CD14-positive monocyte (primary cell): ENCODE measurements around the gene PHC2. TPM values are rescaled to one million over a fixed set of nuclear protein-coding genes. Genes with fewer than 3 reads are reported as not detected.

Experiments
- DNase-seq, 3 donors: peaks; one replicate each; pipeline ENCODE4 v3.0.0-alpha.2; 2011 to 2022
- H2AFZ ChIP-seq: 2 replicates; pipeline ENCODE4 v1.6.0; 2012; ENCODE audit warnings: mild to moderate bottlenecking, low read depth, low read length, inconsistent platforms; ENCODE audit not compliant: insufficient read depth, poor library complexity, severe bottlenecking
- H3K27ac ChIP-seq, 2 donors: 1 replicate in 1 of 2; 2 replicates in 1 of 2; pipeline ENCODE4 v1.5.1; 2012 to 2013; ENCODE audit warnings: low read length in 2 of 2, control low read depth in 1 of 2, inconsistent platforms in 1 of 2, low read depth in 1 of 2, mild to moderate bottlenecking in 1 of 2
- H3K27me3 ChIP-seq, 2 donors: one replicate each; pipeline versions ENCODE4 v1.6.0 to v1.6.1; 2011 to 2013; ENCODE audit warnings: low read length in 2 of 2; ENCODE audit not compliant: control insufficient read depth in 2 of 2, insufficient read depth in 2 of 2
- H3K36me3 ChIP-seq, 2 donors: replicated peaks in 1 of 2; 1 replicate in 1 of 2; 2 replicates in 1 of 2; pipeline versions ENCODE4 v1.5.1 to v1.6.1; 2012 to 2013; ENCODE audit warnings: low read length in 2 of 2, control low read depth in 1 of 2, inconsistent platforms in 1 of 2, mild to moderate bottlenecking in 1 of 2; ENCODE audit not compliant: insufficient read depth in 2 of 2, control insufficient read depth in 1 of 2
- H3K4me1 ChIP-seq, 2 donors: 1 replicate in 1 of 2; 2 replicates in 1 of 2; pipeline versions ENCODE4 v1.5.1 to v1.6.1; 2012 to 2013; ENCODE audit warnings: low read length in 2 of 2, control low read depth in 1 of 2, inconsistent platforms in 1 of 2, mild to moderate bottlenecking in 1 of 2, moderate library complexity in 1 of 2; ENCODE audit not compliant: insufficient read depth in 2 of 2, control insufficient read depth in 1 of 2
- H3K4me2 ChIP-seq: replicated peaks from 2 replicates; pipeline ENCODE3; 2012; ENCODE audit warnings: low read length, moderate library complexity, mild to moderate bottlenecking; ENCODE audit not compliant: poor library complexity, severe bottlenecking; ENCODE audit errors: extremely low read depth
- H3K4me3 ChIP-seq, 3 experiments: fragments of 200-600 bp in 1 of 3; sonication (generic) in 1 of 3; replicated peaks in 1 of 3; 1 replicate in 2 of 3; 2 replicates in 1 of 3; pipeline ENCODE4 v1.5.1; 2011 to 2013; ENCODE audit warnings: low read length in 3 of 3, mild to moderate bottlenecking in 3 of 3, control low read depth in 2 of 3, low read depth in 2 of 3, inconsistent platforms in 1 of 3, moderate library complexity in 1 of 3
- H3K79me2 ChIP-seq: 2 replicates; pipeline ENCODE4 v1.6.0; 2012; ENCODE audit warnings: mild to moderate bottlenecking, control low read depth, inconsistent platforms, low read length, moderate library complexity; ENCODE audit not compliant: insufficient read depth
- H3K9ac ChIP-seq: 2 replicates; pipeline ENCODE4 v1.6.0; 2017; ENCODE audit warnings: low read length, mild to moderate bottlenecking; ENCODE audit not compliant: insufficient read depth, poor library complexity, severe bottlenecking
- H3K9me3 ChIP-seq, 2 donors: replicated peaks in 1 of 2; 1 replicate in 1 of 2; 2 replicates in 1 of 2; pipeline versions ENCODE4 v1.5.1 to v1.6.1; 2012 to 2013; ENCODE audit warnings: low read length in 2 of 2, control low read depth in 1 of 2; ENCODE audit not compliant: control insufficient read depth in 1 of 2, insufficient read depth in 1 of 2
- H4K20me1 ChIP-seq: 2 replicates; pipeline ENCODE4 v1.6.0; 2012; ENCODE audit warnings: mild to moderate bottlenecking, low read length, control low read depth, moderate library complexity; ENCODE audit not compliant: insufficient read depth
- H3K27ac Mint-ChIP-seq, 7 donors: one replicate each; pipeline ENCODE4 v1.8.0; 2020; ENCODE audit warnings: mild to moderate bottlenecking in 7 of 7, mixed read lengths in 7 of 7, moderate library complexity in 6 of 7, inconsistent platforms in 2 of 7
- H3K27me3 Mint-ChIP-seq, 3 donors: one replicate each; pipeline ENCODE4 v1.8.0; 2021 to 2022; ENCODE audit warnings: low read depth in 3 of 3, mild to moderate bottlenecking in 3 of 3, mixed read lengths in 3 of 3, moderate library complexity in 3 of 3, inconsistent platforms in 1 of 3
- H3K36me3 Mint-ChIP-seq, 2 donors: one replicate each; pipeline ENCODE4 v1.8.0; 2020; ENCODE audit warnings: mixed read lengths in 2 of 2, inconsistent platforms in 1 of 2, mild to moderate bottlenecking in 1 of 2
- H3K4me1 Mint-ChIP-seq: one replicate; pipeline ENCODE4 v1.8.0; 2020; ENCODE audit warnings: mild to moderate bottlenecking, mixed read lengths
- H3K4me3 Mint-ChIP-seq, 2 donors: one replicate each; pipeline ENCODE4 v1.8.0; 2020; ENCODE audit warnings: mild to moderate bottlenecking in 2 of 2, mixed read lengths in 2 of 2, moderate library complexity in 1 of 2
- H3K9me3 Mint-ChIP-seq, 7 donors: one replicate each; pipeline ENCODE4 v1.8.0; 2020 to 2022; ENCODE audit warnings: mixed read lengths in 7 of 7, mild to moderate bottlenecking in 6 of 7, moderate library complexity in 6 of 7, inconsistent platforms in 2 of 7
- CTCF ChIP-seq: fragments of 200-600 bp; IDR thresholded peaks from one replicate; pipeline ENCODE4 v1.8.0; 2022; ENCODE audit warnings: antibody characterized with exemption, mild to moderate bottlenecking
- WGBS: methylation state at CpG from one replicate; pipeline ENCODE4 v1.1.5; 2013; ENCODE audit warnings: missing lambda C conversion rate; ENCODE audit not compliant: insufficient coverage; 5-methylcytosine and 5-hydroxymethylcytosine counted together
- intact Hi-C, 2 donors: fragments of 100-400 bp; cut with micrococcal nuclease; formaldehyde crosslinking; loops; one replicate each; pipeline versions ENCODE4 v1.15.0 to v1.15.1; 2023
- polyA plus RNA-seq, 3 donors: library from polyadenylated mRNA; depleted of rRNA in 1 of 3; unstranded in 2 of 3; stranded (reverse) in 1 of 3; fragments of 300-500 nt in 2 of 3; fragments of >200 nt in 1 of 3; fragmentation: Illumina TruSeq in 2 of 3; gene quantifications; 1 replicate in 2 of 3; 2 replicates in 1 of 3; pipeline ENCODE4 v1.2.3, GENCODE V29; 2012 to 2021

The PHC2 gene
- polyA plus RNA-seq, 3 donors: 18.9 to 85.3 (median 53.1) TPM

GRCh38 chr1:33436557-33437285, 5.8 kb upstream of the PHC2 start:
- intact Hi-C loops: no loop called here
- H3K4me3 Mint-ChIP-seq: no peak overlapping the region
- H3K4me3 ChIP-seq: no peak overlapping the region
- WGBS: no CpG with 5 or more reads among the region's 4 CpGs
- H2AFZ ChIP-seq: no peak overlapping the region
- no peaks in the 10 kb centered on the region for H3K36me3 Mint-ChIP-seq
- H3K4me2 ChIP-seq: no peak overlapping the region
- H3K27me3 Mint-ChIP-seq: peaks cover 0 to 5% (median 4%) of the 10 kb centered on the region in 3 donors
- no peaks in the 10 kb centered on the region for H4K20me1 ChIP-seq
- H3K4me1 Mint-ChIP-seq: peaks cover 44% of the 10 kb centered on the region
- no peak for DNase-seq
- no peaks in the 10 kb centered on the region for H3K79me2 ChIP-seq
- H3K27me3 ChIP-seq: no peaks in the 10 kb centered on the region
- no peaks in the 10 kb centered on the region for H3K36me3 ChIP-seq
- no peaks in the 10 kb centered on the region for H3K9me3 Mint-ChIP-seq
- no peak for TF ChIP-seq CTCF
- no peak overlapping the region for H3K27ac ChIP-seq
- H3K4me1 ChIP-seq: peaks cover 39 to 42% of the 10 kb centered on the region in 2 donors
- H3K9ac ChIP-seq: no peak overlapping the region
- H3K9me3 ChIP-seq: no peaks in the 10 kb centered on the region
- H3K27ac Mint-ChIP-seq: no peak overlapping the region

GRCh38 chr1:33435096-33435820, 4.4 kb upstream of the PHC2 start:
- Histone ChIP-seq H3K9ac (no peak overlapping the region), H3K79me2 (no peaks in the 10 kb centered on the region), H4K20me1 (no peaks in the 10 kb centered on the region), H3K27ac (no peak overlapping the region), H3K4me3 (no peak overlapping the region), H3K4me2 (no peak overlapping the region), H3K4me1 (peaks cover 32 to 39% of the 10 kb centered on the region in 2 donors), H3K9me3 (no peaks in the 10 kb centered on the region), H2AFZ (no peak overlapping the region), H3K27me3 (peaks cover 0 to under 1% of the 10 kb centered on the region in 2 donors), H3K36me3 (no peaks in the 10 kb centered on the region)
- Mint-ChIP-seq H3K27ac (peak overlapping the region in 5 of 7 donors; percentile 32 to 70 (median 51)), H3K36me3 (no peaks in the 10 kb centered on the region), H3K4me1 (peaks cover 33% of the 10 kb centered on the region), H3K9me3 (no peaks in the 10 kb centered on the region), H3K27me3 (peaks cover 0 to 3% (median 2%) of the 10 kb centered on the region in 3 donors), H3K4me3 (no peak overlapping the region)
- WGBS: 100% methylated on average over 1 of the region's 4 CpGs
- TF ChIP-seq CTCF: no peak
- peak in 1 of 3 donors; percentile 25 for DNase-seq
- intact Hi-C loops: no loop called here
